Epithelial cell of esophagus (primary cell): Measurements from ENCODE around the gene AKAP7.
"Not testable (repeated sequence)": the region's sequence is repeated elsewhere in the genome, so short reads cannot be mapped to it uniquely, and the experiment has no call there.

Experiments used
- DNase-seq: peaks from one replicate; pipeline ENCODE4 v3.0.0; 2010; ENCODE audit warnings: low read depth
- H3K4me3 ChIP-seq: 2 replicates; pipeline ENCODE4 v1.5.1; 2011; ENCODE audit warnings: mild to moderate bottlenecking, low read length, control low read depth
- TF ChIP-seq, protein P1 (sequence below): IDR thresholded peaks from 2 replicates; pipeline ENCODE4 v1.5.1; 2011; ENCODE audit warnings: low read depth, mild to moderate bottlenecking, low read length, control low read depth, inconsistent platforms; ENCODE audit not compliant: insufficient read depth; ENCODE audit errors: missing control alignments

The AKAP7 gene

DNA sequence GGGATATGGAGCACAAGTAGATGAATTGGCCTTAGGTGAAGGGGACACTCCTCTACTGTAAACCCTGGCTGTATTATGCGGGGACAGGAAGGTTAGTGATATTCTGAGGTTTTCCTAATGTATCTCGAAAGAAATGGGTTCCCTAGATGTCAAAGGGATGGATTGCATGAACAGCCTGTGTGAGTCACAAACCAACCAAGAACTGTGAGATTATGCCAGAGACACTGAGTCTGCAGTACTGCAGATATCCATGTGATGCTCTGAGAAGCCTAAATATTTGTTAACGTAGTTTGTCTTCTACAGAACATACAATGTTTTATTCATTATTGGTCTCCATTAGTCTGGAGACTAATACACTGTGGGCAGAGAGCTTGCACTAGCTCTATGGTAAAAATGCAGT lies 182.2 kb downstream of the AKAP7 start:
- no peak overlapping the region for H3K4me3 ChIP-seq
- TF ChIP-seq, protein P1, sequence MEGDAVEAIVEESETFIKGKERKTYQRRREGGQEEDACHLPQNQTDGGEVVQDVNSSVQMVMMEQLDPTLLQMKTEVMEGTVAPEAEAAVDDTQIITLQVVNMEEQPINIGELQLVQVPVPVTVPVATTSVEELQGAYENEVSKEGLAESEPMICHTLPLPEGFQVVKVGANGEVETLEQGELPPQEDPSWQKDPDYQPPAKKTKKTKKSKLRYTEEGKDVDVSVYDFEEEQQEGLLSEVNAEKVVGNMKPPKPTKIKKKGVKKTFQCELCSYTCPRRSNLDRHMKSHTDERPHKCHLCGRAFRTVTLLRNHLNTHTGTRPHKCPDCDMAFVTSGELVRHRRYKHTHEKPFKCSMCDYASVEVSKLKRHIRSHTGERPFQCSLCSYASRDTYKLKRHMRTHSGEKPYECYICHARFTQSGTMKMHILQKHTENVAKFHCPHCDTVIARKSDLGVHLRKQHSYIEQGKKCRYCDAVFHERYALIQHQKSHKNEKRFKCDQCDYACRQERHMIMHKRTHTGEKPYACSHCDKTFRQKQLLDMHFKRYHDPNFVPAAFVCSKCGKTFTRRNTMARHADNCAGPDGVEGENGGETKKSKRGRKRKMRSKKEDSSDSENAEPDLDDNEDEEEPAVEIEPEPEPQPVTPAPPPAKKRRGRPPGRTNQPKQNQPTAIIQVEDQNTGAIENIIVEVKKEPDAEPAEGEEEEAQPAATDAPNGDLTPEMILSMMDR, result no peak
- peak; percentile 13 for DNase-seq

DNA sequence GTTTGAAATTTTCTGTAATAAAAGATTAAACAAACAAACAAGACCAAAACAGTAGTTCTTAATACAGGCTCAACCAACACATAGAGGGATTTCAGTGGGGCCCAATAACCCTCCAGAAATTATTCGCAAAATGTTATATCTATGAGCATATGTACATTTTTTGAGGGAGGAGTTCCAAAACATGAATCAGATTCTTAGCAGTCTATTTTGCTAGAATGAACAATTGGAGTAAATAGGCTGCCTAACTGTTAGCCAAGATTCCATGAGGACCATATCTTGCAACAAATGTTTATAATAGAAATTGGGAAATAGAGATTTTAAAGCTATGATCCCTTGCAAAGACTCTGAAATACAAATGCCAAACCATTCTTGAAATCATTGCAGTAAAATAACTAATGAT lies 186.3 kb downstream of the AKAP7 start:
- no peak for DNase-seq
- no peak overlapping the region for H3K4me3 ChIP-seq
- TF ChIP-seq, protein P1, result no peak

DNA sequence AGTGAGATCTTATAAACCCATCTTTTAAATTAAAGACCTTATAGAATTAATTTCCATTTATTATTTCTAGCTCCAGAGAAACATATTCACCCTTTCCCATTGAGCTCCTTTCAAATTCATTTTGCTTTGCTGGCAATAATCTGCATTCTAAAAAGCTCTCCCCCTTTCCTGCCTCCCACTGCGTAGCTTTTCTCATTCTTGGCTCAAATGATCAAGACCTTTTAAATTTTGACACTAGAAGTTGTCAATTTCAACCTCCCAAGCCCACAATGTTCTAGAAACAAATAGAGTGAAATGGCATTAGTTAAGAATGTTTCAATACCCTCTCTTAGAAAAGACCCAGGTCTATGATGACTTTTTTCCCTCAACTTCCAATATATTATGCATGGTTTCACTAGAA lies 186.9 kb downstream of the AKAP7 start:
- TF ChIP-seq, protein P1, result no peak
- H3K4me3 ChIP-seq, result no peak overlapping the region
- no peak for DNase-seq

DNA sequence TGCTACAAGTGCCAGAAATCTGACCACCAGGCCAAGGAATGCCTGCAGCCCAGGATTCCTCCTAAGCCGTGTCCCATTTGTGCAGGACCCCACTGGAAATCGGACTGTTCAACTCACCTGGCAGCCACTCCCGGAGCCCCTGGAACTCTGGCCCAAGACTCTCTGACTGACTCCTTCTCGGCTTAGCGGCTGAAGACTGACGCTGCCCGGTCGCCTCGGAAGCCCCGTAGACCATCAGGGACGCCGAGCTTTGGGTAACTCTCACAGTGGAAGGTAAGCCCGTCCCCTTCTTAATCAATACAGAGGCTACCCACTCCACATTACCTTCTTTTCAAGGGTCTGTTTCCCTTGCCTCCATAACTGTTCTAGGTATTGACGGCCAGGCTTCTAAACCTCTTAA lies 190.4 kb downstream of the AKAP7 start:
- H3K4me3 ChIP-seq, DNase-seq: not testable (repeated sequence)

DNA sequence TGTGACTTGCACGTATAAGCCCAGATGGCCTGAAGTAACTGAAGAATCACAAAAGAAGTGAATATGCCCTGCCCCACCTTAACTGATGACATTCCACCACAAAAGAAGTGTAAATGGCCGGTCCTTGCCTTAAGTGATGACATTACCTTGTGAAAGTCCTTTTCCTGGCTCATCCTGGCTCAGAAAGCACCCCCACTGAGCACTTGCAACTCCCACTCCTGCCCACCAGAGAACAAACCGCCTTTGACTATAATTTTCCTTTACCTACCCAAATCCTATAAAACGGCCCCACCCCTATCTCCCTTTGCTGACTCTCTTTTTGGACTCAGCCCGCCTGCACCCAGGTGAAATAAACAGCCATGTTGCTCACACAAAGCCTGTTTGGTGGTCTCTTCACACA lies 193.5 kb downstream of the AKAP7 start:
- DNase-seq, H3K4me3 ChIP-seq: not testable (repeated sequence)

DNA sequence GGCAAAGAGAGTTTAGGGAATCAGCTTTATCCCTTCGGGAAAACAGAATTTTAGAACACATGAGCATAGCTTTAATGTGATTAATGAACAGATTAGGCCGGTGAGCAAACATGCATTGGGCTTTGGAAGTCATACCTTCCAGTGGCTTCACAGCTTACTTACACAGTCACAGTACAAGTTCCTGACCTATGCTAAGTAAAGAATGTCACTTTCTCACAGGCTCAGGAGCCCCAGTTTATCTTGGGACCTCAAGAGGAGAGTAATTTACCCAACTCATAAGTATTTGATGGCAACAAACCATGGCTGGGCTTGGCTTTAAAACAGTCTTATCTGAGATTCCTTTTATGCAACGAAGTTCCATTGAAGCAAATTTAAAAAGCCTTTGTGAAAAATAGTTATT lies 195.9 kb downstream of the AKAP7 start:
- H3K4me3 ChIP-seq, result no peak overlapping the region
- DNase-seq, result no peak
- TF ChIP-seq, protein P1, result no peak

DNA sequence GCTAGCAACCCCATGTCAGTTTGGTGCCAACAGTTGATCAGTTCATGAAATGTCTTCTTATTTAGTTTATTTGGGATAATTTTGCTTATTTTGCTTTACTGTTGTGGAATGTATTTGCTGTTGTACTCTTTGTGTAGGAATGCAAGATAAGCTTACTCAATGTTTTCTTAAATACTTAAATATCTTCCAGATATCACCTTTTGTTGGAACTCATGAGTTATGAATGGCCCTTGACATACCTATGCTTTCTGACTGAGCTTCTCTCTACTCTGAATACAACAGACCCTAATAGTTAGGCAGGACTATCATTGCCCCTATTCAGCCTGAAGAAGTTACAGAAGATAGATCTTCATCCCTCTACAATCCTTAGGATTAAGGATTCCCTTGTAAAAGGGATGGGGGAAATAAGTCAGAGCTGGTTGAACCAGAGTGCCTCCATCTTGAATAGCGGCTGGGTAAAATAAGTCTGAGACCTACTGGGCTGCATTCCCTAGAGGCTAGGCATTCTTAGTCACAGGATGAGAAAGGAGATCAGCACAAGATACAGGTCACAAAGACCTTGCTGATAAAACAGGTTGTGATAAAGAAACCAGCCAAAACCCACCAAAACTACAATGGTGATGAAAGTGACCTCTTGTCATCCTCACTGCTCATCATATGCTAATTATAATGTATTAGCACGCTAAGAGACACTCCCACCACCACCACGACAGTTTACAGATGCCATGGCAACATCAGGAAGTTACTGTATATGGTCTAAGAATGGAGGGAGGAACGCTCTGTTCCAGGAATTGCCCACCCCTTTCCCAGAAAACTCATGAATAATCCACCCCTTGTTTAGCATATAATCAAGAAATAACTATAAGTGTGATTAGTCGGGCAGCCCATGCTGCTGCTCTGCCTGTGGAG lies 196.9 kb downstream of the AKAP7 start:
- TF ChIP-seq, protein P1, result no peak
- DNase-seq, result no peak
- H3K4me3 ChIP-seq, result no peak overlapping the region
